GM23338 (cell line): Measurements from ENCODE around the gene HMHB1. TPM values are rescaled to one million over a fixed set of nuclear protein-coding genes. Genes with fewer than 3 reads are reported as not detected.

Source experiments
- ATAC-seq: fragments of 200-7000 bp; cut with Tn5 transposase; 3 replicates; pipeline ENCODE4 v1.9.1; 2020
- DNase-seq: peaks from one replicate; pipeline ENCODE4 v3.0.0-alpha.2; 2015; ENCODE audit warnings: low spot score
- H2AFZ ChIP-seq: fragments of 200-600 bp; sonication (generic); 2 replicates; pipeline ENCODE4 v1.8.0; 2016; ENCODE audit warnings: antibody characterized with exemption, mild to moderate bottlenecking, moderate library complexity
- H3F3A ChIP-seq: fragments of 200-600 bp; sonication (generic); replicated peaks from 2 replicates; pipeline ENCODE4 v1.8.0; 2017; ENCODE audit warnings: antibody characterized with exemption, mixed run types, low read depth
- H3K27ac ChIP-seq: fragments of 200-600 bp; sonication (generic); 2 replicates; pipeline ENCODE4 v1.6.1; 2016; ENCODE audit warnings: low read depth
- H3K27me3 ChIP-seq: fragments of 200-600 bp; sonication (generic); 2 replicates; pipeline ENCODE4 v1.8.0; 2016; ENCODE audit warnings: mild to moderate bottlenecking, mixed run types, moderate library complexity; ENCODE audit not compliant: insufficient read depth
- H3K36me3 ChIP-seq: fragments of 200-600 bp; sonication (generic); 2 replicates; pipeline ENCODE4 v1.8.0; 2016; ENCODE audit warnings: mild to moderate bottlenecking; ENCODE audit not compliant: insufficient read depth
- H3K4me1 ChIP-seq: fragments of 200-600 bp; sonication (generic); 2 replicates; pipeline ENCODE4 v1.8.0; 2016; ENCODE audit warnings: mild to moderate bottlenecking, moderate library complexity; ENCODE audit not compliant: insufficient read depth
- H3K4me2 ChIP-seq: fragments of 200-600 bp; sonication (generic); 2 replicates; pipeline ENCODE4 v1.7.1; 2017; ENCODE audit warnings: mixed run types
- H3K4me3 ChIP-seq: fragments of 200-600 bp; sonication (generic); 2 replicates; pipeline ENCODE4 v1.6.1; 2016; ENCODE audit warnings: mixed run types
- H3K79me2 ChIP-seq: fragments of 200-600 bp; sonication (generic); replicated peaks from 2 replicates; pipeline ENCODE4 v1.8.0; 2017; ENCODE audit warnings: mild to moderate bottlenecking; ENCODE audit not compliant: insufficient read depth
- H3K9me2 ChIP-seq: fragments of 200-600 bp; sonication (generic); 2 replicates; pipeline ENCODE4 v1.8.0; 2017; ENCODE audit not compliant: insufficient read depth
- H4K20me1 ChIP-seq: fragments of 200-600 bp; sonication (generic); replicated peaks from 2 replicates; pipeline ENCODE4 v1.8.0; 2017; ENCODE audit warnings: mild to moderate bottlenecking; ENCODE audit not compliant: insufficient read depth
- H3K27ac Mint-ChIP-seq: 2 replicates; pipeline ENCODE4 v1.8.0; 2020; ENCODE audit warnings: inconsistent platforms, mild to moderate bottlenecking, moderate library complexity, mixed read lengths
- H3K27me3 Mint-ChIP-seq: 3 replicates; pipeline ENCODE4 v1.8.0; 2022; ENCODE audit warnings: low read depth, mild to moderate bottlenecking, moderate library complexity, mixed read lengths, inconsistent platforms; ENCODE audit not compliant: insufficient read depth, poor library complexity
- H3K36me3 Mint-ChIP-seq: 3 replicates; pipeline ENCODE4 v1.8.0; 2021; ENCODE audit warnings: low read depth, mild to moderate bottlenecking, inconsistent platforms, moderate library complexity, mixed read lengths
- H3K4me1 Mint-ChIP-seq: 3 replicates; pipeline ENCODE4 v1.8.0; 2020; ENCODE audit warnings: mild to moderate bottlenecking, inconsistent platforms, mixed read lengths
- H3K4me3 Mint-ChIP-seq: 3 replicates; pipeline ENCODE4 v1.8.0; 2021; ENCODE audit warnings: moderate library complexity, mild to moderate bottlenecking, inconsistent platforms, mixed read lengths
- H3K9me3 Mint-ChIP-seq: 3 replicates; pipeline ENCODE4 v1.8.0; 2020; ENCODE audit warnings: moderate library complexity, mild to moderate bottlenecking, inconsistent platforms, mixed read lengths
- CREB1 ChIP-seq: fragments of 250-450 bp; sonication (Bioruptor Pico); IDR thresholded peaks from 2 replicates; pipeline ENCODE4 v1.5.0; 2020; ENCODE audit warnings: low read depth, mild to moderate bottlenecking, moderate library complexity
- CTCF ChIP-seq, 2 experiments: fragments of 200-600 bp in 1 of 2; sonication (generic) in 1 of 2; conservative IDR thresholded peaks; 2 replicates each; pipeline versions ENCODE4 v1.5.1 to v1.6.1; 2016 to 2017; ENCODE audit warnings: antibody characterized with exemption in 2 of 2, low read depth in 2 of 2, mild to moderate bottlenecking in 2 of 2, moderate library complexity in 1 of 2
- EZH2 ChIP-seq: fragments of 200-600 bp; sonication (generic); IDR thresholded peaks from one replicate; pipeline ENCODE4 v1.8.0; 2017; ENCODE audit warnings: antibody characterized with exemption, mild to moderate bottlenecking, low read depth; ENCODE audit not compliant: unreplicated experiment
- EZH2phosphoT487 ChIP-seq: fragments of 200-600 bp; sonication (generic); IDR thresholded peaks from one replicate; pipeline ENCODE4 v1.8.1; 2018; ENCODE audit warnings: antibody characterized with exemption; ENCODE audit not compliant: unreplicated experiment
- JUNB ChIP-seq: IDR thresholded peaks from one replicate; pipeline ENCODE4 v1.6.1; 2016; ENCODE audit warnings: antibody characterized with exemption; ENCODE audit not compliant: unreplicated experiment
- NANOG ChIP-seq: IDR thresholded peaks from 2 replicates; pipeline ENCODE4 v1.6.1; 2016; ENCODE audit warnings: antibody characterized with exemption, borderline replicate concordance
- POLR2AphosphoS5 ChIP-seq: IDR thresholded peaks from 2 replicates; pipeline ENCODE4 v1.6.1; 2016; ENCODE audit warnings: antibody characterized with exemption, low read depth
- STAT1 ChIP-seq: IDR thresholded peaks from one replicate; pipeline ENCODE4 v1.6.1; 2016; ENCODE audit warnings: antibody characterized with exemption; ENCODE audit not compliant: unreplicated experiment
- ZNF114 ChIP-seq: fragments of 250-450 bp; sonication (Bioruptor Pico); IDR thresholded peaks from 2 replicates; pipeline ENCODE4 v1.5.0; 2020; ENCODE audit warnings: mild to moderate bottlenecking, moderate library complexity
- ZNF331 ChIP-seq: fragments of 250-450 bp; sonication (Bioruptor Pico); IDR thresholded peaks from 2 replicates; pipeline ENCODE4 v1.5.0; 2020; ENCODE audit warnings: low read depth, mild to moderate bottlenecking, moderate library complexity
- polyA plus RNA-seq: library from polyadenylated mRNA; unstranded; fragments of >200 nt; fragmentation: Nextera tagmentation; extraction: Ambion mirVana; gene quantifications from 2 replicates; pipeline ENCODE4 v1.2.1, GENCODE V29; 2016
- total RNA-seq: library from RNA; depleted of rRNA; stranded (reverse); fragments of >200 nt; shearing (Covaris generic); gene quantifications from 2 replicates; pipeline ENCODE4 v1.2.3, GENCODE V29; 2014
- TF ChIP-seq, protein P1 (sequence below): IDR thresholded peaks from one replicate; pipeline ENCODE4 v1.6.1; 2018; ENCODE audit warnings: antibody characterized with exemption; ENCODE audit not compliant: unreplicated experiment
- TF ChIP-seq, protein P2 (sequence below): IDR thresholded peaks from 2 replicates; pipeline ENCODE4 v1.6.1; 2016; ENCODE audit warnings: antibody characterized with exemption
- TF ChIP-seq, protein P3 (sequence below): fragments of 250-450 bp; sonication (Bioruptor Pico); IDR thresholded peaks from 2 replicates; pipeline ENCODE4 v1.5.0; 2020; ENCODE audit warnings: mild to moderate bottlenecking, moderate library complexity

The HMHB1 gene
- total and polyA plus RNA-seq, 2 experiments from 2014 or later = not detected

- H3K4me1 ChIP-seq = no peaks in the 10 kb centered on the region
- no peak overlapping the region for H3K4me3 Mint-ChIP-seq
- H3K36me3 Mint-ChIP-seq = no peaks in the 10 kb centered on the region
- no peaks in the 10 kb centered on the region for H4K20me1 ChIP-seq
- ATAC-seq = no peak
- no peaks in the 10 kb centered on the region for H3K9me2 ChIP-seq
- TF ChIP-seq ZNF331 (CRISPR knock-in tag) = no peak
- TF ChIP-seq POLR2AphosphoS5 = no peak
- TF ChIP-seq, protein P1, sequence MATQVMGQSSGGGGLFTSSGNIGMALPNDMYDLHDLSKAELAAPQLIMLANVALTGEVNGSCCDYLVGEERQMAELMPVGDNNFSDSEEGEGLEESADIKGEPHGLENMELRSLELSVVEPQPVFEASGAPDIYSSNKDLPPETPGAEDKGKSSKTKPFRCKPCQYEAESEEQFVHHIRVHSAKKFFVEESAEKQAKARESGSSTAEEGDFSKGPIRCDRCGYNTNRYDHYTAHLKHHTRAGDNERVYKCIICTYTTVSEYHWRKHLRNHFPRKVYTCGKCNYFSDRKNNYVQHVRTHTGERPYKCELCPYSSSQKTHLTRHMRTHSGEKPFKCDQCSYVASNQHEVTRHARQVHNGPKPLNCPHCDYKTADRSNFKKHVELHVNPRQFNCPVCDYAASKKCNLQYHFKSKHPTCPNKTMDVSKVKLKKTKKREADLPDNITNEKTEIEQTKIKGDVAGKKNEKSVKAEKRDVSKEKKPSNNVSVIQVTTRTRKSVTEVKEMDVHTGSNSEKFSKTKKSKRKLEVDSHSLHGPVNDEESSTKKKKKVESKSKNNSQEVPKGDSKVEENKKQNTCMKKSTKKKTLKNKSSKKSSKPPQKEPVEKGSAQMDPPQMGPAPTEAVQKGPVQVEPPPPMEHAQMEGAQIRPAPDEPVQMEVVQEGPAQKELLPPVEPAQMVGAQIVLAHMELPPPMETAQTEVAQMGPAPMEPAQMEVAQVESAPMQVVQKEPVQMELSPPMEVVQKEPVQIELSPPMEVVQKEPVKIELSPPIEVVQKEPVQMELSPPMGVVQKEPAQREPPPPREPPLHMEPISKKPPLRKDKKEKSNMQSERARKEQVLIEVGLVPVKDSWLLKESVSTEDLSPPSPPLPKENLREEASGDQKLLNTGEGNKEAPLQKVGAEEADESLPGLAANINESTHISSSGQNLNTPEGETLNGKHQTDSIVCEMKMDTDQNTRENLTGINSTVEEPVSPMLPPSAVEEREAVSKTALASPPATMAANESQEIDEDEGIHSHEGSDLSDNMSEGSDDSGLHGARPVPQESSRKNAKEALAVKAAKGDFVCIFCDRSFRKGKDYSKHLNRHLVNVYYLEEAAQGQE = no peak
- no peak for TF ChIP-seq CTCF (conservative IDR thresholded peaks at IDR 0.05; ENCODE audit: low read depth in 2 of 2)
- no peak for TF ChIP-seq EZH2
- TF ChIP-seq ZNF114 = no peak
- TF ChIP-seq, protein P2, sequence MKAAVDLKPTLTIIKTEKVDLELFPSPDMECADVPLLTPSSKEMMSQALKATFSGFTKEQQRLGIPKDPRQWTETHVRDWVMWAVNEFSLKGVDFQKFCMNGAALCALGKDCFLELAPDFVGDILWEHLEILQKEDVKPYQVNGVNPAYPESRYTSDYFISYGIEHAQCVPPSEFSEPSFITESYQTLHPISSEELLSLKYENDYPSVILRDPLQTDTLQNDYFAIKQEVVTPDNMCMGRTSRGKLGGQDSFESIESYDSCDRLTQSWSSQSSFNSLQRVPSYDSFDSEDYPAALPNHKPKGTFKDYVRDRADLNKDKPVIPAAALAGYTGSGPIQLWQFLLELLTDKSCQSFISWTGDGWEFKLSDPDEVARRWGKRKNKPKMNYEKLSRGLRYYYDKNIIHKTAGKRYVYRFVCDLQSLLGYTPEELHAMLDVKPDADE = no peak
- TF ChIP-seq EZH2phosphoT487 = no peak
- TF ChIP-seq STAT1 = no peak
- TF ChIP-seq JUNB = no peak
- TF ChIP-seq CREB1 (CRISPR knock-in tag) = no peak
- no peak for TF ChIP-seq NANOG
- TF ChIP-seq, protein P3, sequence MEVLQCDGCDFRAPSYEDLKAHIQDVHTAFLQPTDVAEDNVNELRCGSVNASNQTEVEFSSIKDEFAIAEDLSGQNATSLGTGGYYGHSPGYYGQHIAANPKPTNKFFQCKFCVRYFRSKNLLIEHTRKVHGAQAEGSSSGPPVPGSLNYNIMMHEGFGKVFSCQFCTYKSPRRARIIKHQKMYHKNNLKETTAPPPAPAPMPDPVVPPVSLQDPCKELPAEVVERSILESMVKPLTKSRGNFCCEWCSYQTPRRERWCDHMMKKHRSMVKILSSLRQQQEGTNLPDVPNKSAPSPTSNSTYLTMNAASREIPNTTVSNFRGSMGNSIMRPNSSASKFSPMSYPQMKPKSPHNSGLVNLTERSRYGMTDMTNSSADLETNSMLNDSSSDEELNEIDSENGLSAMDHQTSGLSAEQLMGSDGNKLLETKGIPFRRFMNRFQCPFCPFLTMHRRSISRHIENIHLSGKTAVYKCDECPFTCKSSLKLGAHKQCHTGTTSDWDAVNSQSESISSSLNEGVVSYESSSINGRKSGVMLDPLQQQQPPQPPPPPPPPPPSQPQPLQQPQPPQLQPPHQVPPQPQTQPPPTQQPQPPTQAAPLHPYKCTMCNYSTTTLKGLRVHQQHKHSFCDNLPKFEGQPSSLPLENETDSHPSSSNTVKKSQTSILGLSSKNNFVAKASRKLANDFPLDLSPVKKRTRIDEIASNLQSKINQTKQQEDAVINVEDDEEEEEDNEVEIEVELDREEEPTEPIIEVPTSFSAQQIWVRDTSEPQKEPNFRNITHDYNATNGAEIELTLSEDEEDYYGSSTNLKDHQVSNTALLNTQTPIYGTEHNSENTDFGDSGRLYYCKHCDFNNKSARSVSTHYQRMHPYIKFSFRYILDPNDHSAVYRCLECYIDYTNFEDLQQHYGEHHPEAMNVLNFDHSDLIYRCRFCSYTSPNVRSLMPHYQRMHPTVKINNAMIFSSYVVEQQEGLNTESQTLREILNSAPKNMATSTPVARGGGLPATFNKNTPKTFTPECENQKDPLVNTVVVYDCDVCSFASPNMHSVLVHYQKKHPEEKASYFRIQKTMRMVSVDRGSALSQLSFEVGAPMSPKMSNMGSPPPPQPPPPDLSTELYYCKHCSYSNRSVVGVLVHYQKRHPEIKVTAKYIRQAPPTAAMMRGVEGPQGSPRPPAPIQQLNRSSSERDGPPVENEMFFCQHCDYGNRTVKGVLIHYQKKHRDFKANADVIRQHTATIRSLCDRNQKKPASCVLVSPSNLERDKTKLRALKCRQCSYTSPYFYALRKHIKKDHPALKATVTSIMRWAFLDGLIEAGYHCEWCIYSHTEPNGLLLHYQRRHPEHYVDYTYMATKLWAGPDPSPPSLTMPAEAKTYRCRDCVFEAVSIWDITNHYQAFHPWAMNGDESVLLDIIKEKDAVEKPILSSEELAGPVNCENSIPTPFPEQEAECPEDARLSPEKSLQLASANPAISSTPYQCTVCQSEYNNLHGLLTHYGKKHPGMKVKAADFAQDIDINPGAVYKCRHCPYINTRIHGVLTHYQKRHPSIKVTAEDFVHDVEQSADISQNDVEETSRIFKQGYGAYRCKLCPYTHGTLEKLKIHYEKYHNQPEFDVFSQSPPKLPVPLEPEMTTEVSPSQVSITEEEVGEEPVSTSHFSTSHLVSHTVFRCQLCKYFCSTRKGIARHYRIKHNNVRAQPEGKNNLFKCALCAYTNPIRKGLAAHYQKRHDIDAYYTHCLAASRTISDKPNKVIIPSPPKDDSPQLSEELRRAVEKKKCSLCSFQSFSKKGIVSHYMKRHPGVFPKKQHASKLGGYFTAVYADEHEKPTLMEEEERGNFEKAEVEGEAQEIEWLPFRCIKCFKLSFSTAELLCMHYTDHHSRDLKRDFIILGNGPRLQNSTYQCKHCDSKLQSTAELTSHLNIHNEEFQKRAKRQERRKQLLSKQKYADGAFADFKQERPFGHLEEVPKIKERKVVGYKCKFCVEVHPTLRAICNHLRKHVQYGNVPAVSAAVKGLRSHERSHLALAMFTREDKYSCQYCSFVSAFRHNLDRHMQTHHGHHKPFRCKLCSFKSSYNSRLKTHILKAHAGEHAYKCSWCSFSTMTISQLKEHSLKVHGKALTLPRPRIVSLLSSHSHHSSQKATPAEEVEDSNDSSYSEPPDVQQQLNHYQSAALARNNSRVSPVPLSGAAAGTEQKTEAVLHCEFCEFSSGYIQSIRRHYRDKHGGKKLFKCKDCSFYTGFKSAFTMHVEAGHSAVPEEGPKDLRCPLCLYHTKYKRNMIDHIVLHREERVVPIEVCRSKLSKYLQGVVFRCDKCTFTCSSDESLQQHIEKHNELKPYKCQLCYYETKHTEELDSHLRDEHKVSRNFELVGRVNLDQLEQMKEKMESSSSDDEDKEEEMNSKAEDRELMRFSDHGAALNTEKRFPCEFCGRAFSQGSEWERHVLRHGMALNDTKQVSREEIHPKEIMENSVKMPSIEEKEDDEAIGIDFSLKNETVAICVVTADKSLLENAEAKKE = no peak
- no peaks in the 10 kb centered on the region for H3F3A ChIP-seq
- no peak overlapping the region for H2AFZ ChIP-seq
- H3K79me2 ChIP-seq = no peaks in the 10 kb centered on the region
- no peak overlapping the region for H3K27ac Mint-ChIP-seq
- 0 out of 3 replicates have a peak, but pooled peaks cover 5% of the 10 kb centered on the region for H3K9me3 Mint-ChIP-seq
- no peaks in the 10 kb centered on the region for H3K4me1 Mint-ChIP-seq
- no peak overlapping the region for H3K27ac ChIP-seq
- no peak overlapping the region for H3K4me2 ChIP-seq
- no peak for DNase-seq
- H3K27me3 ChIP-seq = no peaks in the 10 kb centered on the region
- no peak overlapping the region for H3K4me3 ChIP-seq
- no peaks in the 10 kb centered on the region for H3K27me3 Mint-ChIP-seq
- H3K36me3 ChIP-seq = no peaks in the 10 kb centered on the region
These were observed 35.0 kb upstream of the HMHB1 start for GRCh38 chr5:143776951-143777350.
